ENCODE results near the gene PRMT2.
"Not testable (repeated sequence)": the region's sequence is repeated elsewhere in the genome, so short reads cannot be mapped to it uniquely, and the experiment has no call there.

PRMT2 gene

GRCh38 chr21:46645840-46646239 is 10.4 kb downstream of the PRMT2 start:
- DNase-seq = no peak

DNA sequence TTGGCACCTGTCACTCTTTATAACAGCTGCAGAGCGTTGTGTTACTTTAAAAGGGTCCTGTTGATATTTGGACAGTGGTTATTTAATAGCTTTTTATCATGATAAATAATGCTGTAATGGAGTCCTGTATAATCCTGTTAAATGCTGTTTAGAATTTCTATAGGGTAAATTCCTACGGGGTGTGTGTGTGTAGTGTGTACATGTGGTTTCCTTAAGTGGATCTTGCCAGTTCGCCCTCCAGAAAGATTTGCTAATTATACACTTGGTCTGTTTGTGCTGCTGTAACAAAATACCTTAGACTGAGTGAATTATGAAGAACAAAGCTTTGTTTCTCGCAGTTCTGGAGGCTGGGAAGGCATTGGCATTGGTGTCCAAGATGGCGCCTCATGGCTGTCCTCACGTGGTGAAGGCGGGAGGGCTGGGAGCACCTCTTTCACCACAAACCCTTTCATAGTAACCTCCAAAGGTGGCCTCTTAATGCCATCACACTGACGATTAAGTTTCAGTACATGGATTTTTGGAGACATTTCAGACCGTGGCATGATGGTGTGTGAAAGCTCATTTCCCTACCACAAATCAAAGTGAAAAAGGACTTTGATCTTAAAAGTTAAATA is 11.2 kb downstream of the PRMT2 start:
- DNase-seq = peak; percentile 56

GRCh38 chr21:46648539-46648938 is 13.1 kb downstream of the PRMT2 start:
- DNase-seq = no peak

DNA sequence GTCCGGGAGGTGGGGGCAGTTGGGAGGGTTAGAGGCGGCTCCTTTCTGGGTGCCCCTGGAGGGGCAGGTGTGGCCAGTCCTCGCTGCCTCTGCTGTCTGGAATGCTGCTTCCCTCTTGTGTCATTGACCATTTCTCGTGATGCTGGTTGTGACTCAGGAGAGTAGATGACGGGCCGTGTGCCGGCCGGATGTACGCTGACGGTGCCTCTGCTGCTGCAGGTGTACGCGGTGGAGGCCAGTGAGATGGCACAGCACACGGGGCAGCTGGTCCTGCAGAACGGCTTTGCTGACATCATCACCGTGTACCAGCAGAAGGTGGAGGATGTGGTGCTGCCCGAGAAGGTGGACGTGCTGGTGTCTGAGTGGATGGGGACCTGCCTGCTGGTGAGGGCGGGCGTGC is 13.9 kb downstream of the PRMT2 start:
- no peak for DNase-seq

GRCh38 chr21:46650476-46651098 is 15.1 kb downstream of the PRMT2 start:
- DNase-seq = peak; percentile 56

DNA sequence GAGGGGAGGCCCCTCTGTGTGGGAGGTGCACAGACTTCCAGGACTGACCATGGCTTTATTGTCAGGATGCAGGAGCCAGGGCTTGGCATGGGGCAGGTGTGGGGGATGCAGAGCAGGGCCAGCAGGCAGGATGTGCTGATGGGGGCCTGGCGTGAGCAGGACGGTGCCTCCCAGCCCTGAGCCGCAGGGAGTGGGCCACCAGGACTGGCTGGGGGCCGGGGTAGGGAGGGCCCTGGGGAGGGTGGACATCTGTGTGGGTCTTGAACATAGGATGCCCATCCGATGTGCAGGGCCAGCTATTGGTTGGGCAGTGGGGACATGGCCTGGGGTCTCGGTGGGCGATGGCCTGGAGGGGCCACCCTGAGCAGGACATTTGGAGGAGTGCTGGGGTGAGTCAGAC is 15.6 kb downstream of the PRMT2 start:
- DNase-seq = no peak

GRCh38 chr21:46655230-46655629 is 19.8 kb downstream of the PRMT2 start:
- no peak for DNase-seq

DNA sequence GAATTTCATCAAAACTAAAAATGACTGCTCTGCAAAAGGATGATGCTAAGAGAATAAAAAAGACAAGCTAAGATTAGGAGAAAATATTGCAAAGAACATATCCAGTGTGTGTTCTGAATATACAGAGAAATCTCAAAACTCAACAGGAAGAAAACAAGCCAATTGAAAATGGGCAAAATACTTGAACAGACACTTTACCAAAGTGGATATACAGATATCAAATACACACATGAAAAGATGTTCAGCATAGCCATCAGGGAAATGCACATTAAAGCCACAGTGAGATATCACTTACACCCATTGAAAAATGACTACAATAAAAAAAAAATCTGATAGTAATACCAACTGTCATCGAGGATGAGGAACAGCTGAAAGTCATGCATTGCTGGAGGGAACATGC is 21.3 kb downstream of the PRMT2 start:
- DNase-seq = no peak

DNA sequence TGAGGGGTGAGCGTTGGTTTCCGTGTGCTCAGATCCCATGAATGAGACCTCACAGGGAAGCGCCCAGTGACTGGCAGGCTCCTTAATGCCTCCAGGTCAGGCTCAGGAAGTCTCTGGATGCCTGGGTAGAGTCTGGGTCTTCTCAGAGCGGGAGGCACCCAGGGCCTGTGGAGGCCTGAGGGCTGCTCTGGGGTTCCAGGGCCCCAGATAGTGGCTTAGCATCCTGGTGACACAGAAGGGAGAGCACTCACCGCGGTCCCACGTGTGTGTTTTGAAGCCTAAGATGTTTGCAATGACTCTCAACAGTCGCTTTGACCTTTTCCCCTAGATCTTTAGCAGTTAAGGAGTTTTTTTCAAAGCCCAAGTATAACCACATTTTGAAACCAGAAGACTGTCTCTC is 25.0 kb downstream of the PRMT2 start:
- no peak for DNase-seq

- no peak for DNase-seq
These were observed 25.7 kb downstream of the PRMT2 start for GRCh38 chr21:46661211-46661625.

- no peak for DNase-seq
These were observed 26.3 kb downstream of the PRMT2 start for GRCh38 chr21:46661642-46662366.

DNA sequence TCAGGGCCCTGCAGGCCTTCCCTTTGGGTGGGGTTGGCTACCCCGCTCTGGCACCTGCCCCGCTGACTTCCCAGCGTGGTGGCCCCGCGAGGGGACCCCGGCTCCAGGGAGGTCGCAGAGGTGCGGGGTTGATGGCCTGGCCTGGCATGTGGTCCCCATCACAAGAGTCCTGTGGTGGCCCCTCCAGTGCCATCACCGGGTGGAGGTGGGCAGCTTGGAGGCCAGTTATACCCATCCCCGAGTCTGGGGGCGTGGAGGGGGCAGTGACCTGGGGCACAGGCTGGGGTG is 26.8 kb downstream of the PRMT2 start:
- DNase-seq = no peak

DNA sequence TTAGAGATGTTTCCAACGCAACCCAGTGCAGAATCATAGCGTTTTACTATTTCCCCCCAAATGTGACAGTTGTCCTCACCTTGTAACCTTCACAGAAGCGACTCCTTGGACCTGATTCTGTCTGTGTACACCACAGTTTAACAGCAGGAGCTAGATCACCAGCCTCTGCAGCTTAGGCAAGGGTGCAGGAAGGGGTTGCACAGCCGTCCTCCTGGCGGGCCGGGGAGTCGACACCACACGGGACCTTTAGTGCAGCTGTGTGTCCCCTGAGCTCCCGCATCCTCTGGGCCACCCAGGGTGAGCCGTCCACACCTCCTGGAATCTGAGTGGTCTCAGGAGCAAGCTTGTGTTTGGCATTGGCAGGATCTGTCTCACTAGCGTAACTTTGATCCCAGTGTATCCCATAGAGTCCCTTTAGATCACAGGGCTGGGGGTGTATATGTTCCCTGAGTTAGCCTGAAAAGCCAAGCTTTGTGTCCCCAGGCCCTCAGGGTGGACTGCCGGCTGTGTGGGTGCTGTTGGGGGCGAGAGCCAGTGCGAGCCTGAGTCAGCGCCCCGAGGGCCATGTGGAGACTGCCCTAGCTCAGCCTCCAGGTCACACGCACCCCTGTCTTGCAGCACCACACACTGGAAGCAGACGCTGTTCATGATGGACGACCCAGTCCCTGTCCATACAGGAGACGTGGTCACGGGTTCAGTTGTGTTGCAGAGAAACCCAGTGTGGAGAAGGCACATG is 27.5 kb downstream of the PRMT2 start:
- no peak for DNase-seq

DNA sequence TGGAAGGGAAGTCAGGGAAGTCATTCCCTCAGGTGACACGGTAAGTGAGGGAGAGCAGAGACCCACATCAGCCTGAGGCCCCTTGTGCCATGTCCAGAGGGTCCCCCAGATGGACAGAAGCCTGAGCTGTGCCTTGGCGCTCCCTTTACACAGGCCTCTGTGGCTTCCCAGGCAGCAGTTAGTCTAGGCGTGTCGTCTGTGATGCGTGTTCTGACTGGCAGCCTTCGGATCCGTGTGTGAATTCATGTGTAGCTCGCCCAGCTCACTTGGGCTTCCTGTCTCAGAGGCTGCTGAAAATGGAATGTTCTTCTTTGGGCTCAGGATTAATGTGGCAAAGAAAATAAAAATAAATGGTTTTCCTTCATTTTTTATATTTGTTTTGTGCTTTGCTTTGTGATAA is 28.3 kb downstream of the PRMT2 start:
- no peak for DNase-seq

GRCh38 chr21:46664316-46664995 is 29.0 kb downstream of the PRMT2 start:
- no peak for DNase-seq

GRCh38 chr21:46665566-46665965 is 30.1 kb downstream of the PRMT2 start:
- no peak for DNase-seq

- peak; percentile 38 for DNase-seq
These were observed 31.7 kb downstream of the PRMT2 start for GRCh38 chr21:46666941-46667740.

DNA sequence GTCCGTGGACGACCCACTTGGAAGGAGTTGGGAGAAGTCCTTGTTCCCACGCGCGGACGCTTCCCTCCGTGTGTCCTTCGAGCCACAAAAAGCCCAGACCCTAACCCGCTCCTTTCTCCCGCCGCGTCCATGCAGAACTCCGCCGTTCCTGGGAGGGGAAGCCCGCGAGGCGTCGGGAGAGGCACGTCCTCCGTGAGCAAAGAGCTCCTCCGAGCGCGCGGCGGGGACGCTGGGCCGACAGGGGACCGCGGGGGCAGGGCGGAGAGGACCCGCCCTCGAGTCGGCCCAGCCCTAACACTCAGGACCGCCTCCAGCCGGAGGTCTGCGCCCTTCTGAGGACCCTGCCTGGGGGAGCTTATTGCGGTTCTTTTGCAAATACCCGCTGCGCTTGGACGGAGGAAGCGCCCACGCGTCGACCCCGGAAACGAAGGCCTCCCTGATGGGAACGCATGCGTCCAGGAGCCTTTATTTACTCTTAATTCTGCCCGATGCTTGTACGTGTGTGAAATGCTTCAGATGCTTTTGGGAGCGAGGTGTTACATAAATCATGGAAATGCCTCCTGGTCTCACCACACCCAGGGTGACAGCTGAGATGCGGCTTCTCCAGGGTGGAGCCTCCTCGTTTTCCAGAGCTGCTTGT is 32.4 kb downstream of the PRMT2 start:
- peak; percentile 76 for DNase-seq

- no peak for DNase-seq
These were observed 32.9 kb downstream of the PRMT2 start for GRCh38 chr21:46668381-46668780.

DNA sequence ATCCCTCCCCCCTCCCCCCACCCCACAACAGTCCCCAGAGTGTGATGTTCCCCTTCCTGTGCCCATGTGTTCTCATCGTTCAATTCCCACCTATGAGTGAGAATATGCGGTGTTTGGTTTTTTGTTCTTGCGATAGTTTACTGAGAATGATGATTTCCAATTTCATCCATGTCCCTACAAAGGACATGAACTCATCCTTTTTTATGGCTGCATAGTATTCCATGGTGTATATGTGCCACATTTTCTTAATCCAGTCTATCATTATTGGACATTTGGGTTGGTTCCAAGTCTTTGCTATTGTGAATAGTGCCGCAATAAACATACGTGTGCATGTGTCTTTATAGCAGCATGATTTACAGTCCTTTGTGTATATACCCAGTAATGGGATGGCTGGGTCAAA is 33.4 kb downstream of the PRMT2 start:
- not testable (repeated sequence) for DNase-seq

- DNase-seq = no peak
These were observed 39.0 kb downstream of the PRMT2 start for GRCh38 chr21:46674430-46675007.
